SK-N-SH (cell line): ENCODE data around the gene TSGA10IP. TPM values are rescaled to one million over a fixed set of nuclear protein-coding genes. Genes with fewer than 3 reads are reported as not detected.

Experiments
- CTCF ChIA-PET: fragments of 300-600, 350-600 bp; formaldehyde crosslinking; extraction: SDS; loops from one replicate; lab custom pipeline; 2021; lab: Yijun Ruan, JAX
- POLR2A ChIA-PET: fragments of 350-600 bp; sonication (Branson Sonifier 250); formaldehyde crosslinking; extraction: SDS; loops from one replicate; lab custom pipeline; 2020; ENCODE audit warnings: antibody characterized with exemption, inconsistent platforms; lab: Yijun Ruan, JAX
- DNase-seq: peaks from one replicate; pipeline ENCODE4 v3.0.0; 2012
- H2AFZ ChIP-seq: fragments of 200-600 bp; sonication (generic); 2 replicates; pipeline ENCODE4 v1.8.1; 2016; ENCODE audit warnings: antibody characterized with exemption, mild to moderate bottlenecking, low read depth
- H3F3A ChIP-seq: fragments of 200-600 bp; sonication (generic); replicated peaks from 2 replicates; pipeline ENCODE3; 2016; ENCODE audit warnings: antibody characterized with exemption, mild to moderate bottlenecking; ENCODE audit not compliant: insufficient read depth
- H3K27ac ChIP-seq, 2 experiments: fragments of 200-500 bp in 1 of 2; fragments of 200-600 bp in 1 of 2; sonication (Bioruptor generic) in 1 of 2; sonication (generic), shearing (Covaris generic) in 1 of 2; 2 replicates each; pipeline versions ENCODE4 v1.5.1 to v1.6.1; 2014 to 2016; ENCODE audit warnings: low read depth in 2 of 2, inconsistent platforms in 1 of 2, low read length in 1 of 2, mild to moderate bottlenecking in 1 of 2, mixed read lengths in 1 of 2
- H3K27me3 ChIP-seq: fragments of 200-600 bp; sonication (generic), shearing (Covaris generic); 2 replicates; pipeline ENCODE4 v1.6.1; 2016; ENCODE audit warnings: mixed run types; ENCODE audit not compliant: insufficient read depth
- H3K36me3 ChIP-seq, 2 experiments: fragments of 200-500 bp in 1 of 2; fragments of 200-600 bp in 1 of 2; sonication (Bioruptor generic) in 1 of 2; sonication (generic) in 1 of 2; replicated peaks in 1 of 2; 2 replicates each; pipeline versions ENCODE3 to v1.5.1; 2014 to 2016; ENCODE audit warnings: low read length in 1 of 2, mild to moderate bottlenecking in 1 of 2; ENCODE audit not compliant: insufficient read depth in 2 of 2, control insufficient read depth in 1 of 2
- H3K4me1 ChIP-seq, 2 experiments: fragments of 200-500 bp in 1 of 2; fragments of 200-600 bp in 1 of 2; sonication (Bioruptor generic) in 1 of 2; sonication (generic), shearing (Covaris generic) in 1 of 2; 2 replicates each; pipeline versions ENCODE4 v1.5.1 to v1.6.1; 2014 to 2016; ENCODE audit warnings: low read depth in 1 of 2, low read length in 1 of 2, mixed run types in 1 of 2; ENCODE audit not compliant: insufficient read depth in 2 of 2, control insufficient read depth in 1 of 2
- H3K4me2 ChIP-seq: fragments of 200-600 bp; sonication (generic), shearing (Covaris generic); 2 replicates; pipeline ENCODE4 v1.6.1; 2017; ENCODE audit warnings: mixed run types
- H3K4me3 ChIP-seq, 2 experiments: fragments of 200-500 bp in 1 of 2; fragments of 200-600 bp in 1 of 2; sonication (Bioruptor generic) in 1 of 2; sonication (generic), shearing (Covaris generic) in 1 of 2; 2 replicates each; pipeline versions ENCODE4 v1.5.1 to v1.8.1; 2014 to 2016; ENCODE audit warnings: low read depth in 2 of 2, inconsistent platforms in 1 of 2, low read length in 1 of 2, mild to moderate bottlenecking in 1 of 2, mixed read lengths in 1 of 2, moderate library complexity in 1 of 2
- H3K79me2 ChIP-seq: fragments of 200-600 bp; sonication (generic); 2 replicates; pipeline ENCODE4 v1.8.1; 2017; ENCODE audit warnings: mild to moderate bottlenecking; ENCODE audit not compliant: insufficient read depth
- H3K9ac ChIP-seq: fragments of 200-600 bp; sonication (generic); 2 replicates; pipeline ENCODE4 v1.6.1; 2017; ENCODE audit warnings: mixed run types
- H3K9me2 ChIP-seq: fragments of 200-600 bp; sonication (generic); 2 replicates; pipeline ENCODE4 v1.6.1; 2017; ENCODE audit warnings: mixed run types
- H3K9me3 ChIP-seq: fragments of 200-600 bp; sonication (generic); 2 replicates; pipeline ENCODE4 v1.6.1; 2017; ENCODE audit warnings: mixed run types, mild to moderate bottlenecking, moderate library complexity
- H4K20me1 ChIP-seq: fragments of 200-600 bp; sonication (generic); 2 replicates; pipeline ENCODE4 v1.6.1; 2017; ENCODE audit warnings: mild to moderate bottlenecking, mixed run types; ENCODE audit not compliant: insufficient read depth
- ELF1 ChIP-seq: IDR thresholded peaks from 2 replicates; pipeline ENCODE4 v1.4.0; 2012
- EZH2phosphoT487 ChIP-seq: fragments of 200-600 bp; sonication (generic); IDR thresholded peaks from 2 replicates; pipeline ENCODE4 v1.6.1; 2017; ENCODE audit warnings: low read depth, mixed run types, mild to moderate bottlenecking, antibody characterized with exemption, moderate library complexity, borderline replicate concordance
- FOSL2 ChIP-seq: IDR thresholded peaks from 2 replicates; pipeline ENCODE4 v1.4.0; 2012; ENCODE audit warnings: low read depth, mild to moderate bottlenecking, moderate library complexity, borderline replicate concordance
- MXI1 ChIP-seq: IDR thresholded peaks from 2 replicates; pipeline ENCODE4 v1.6.1; 2012; ENCODE audit warnings: mild to moderate bottlenecking, low read depth, low read length, improper control_type of control experiment
- NFIC ChIP-seq: IDR thresholded peaks from 2 replicates; pipeline ENCODE4 v1.4.0; 2012; ENCODE audit warnings: borderline replicate concordance
- REST ChIP-seq: IDR thresholded peaks from 2 replicates; pipeline ENCODE4 v1.6.1; 2012; ENCODE audit warnings: mild to moderate bottlenecking, low read depth, low read length, moderate library complexity
- RFX5 ChIP-seq: IDR thresholded peaks from 2 replicates; pipeline ENCODE4 v1.6.1; 2012; ENCODE audit warnings: mild to moderate bottlenecking, improper control_type of control experiment, low read length
- YY1 ChIP-seq: IDR thresholded peaks from 2 replicates; pipeline ENCODE4 v1.4.0; 2012; ENCODE audit warnings: low read depth, mild to moderate bottlenecking
- WGBS: methylation state at CpG from one replicate; pipeline ENCODE4 v1.1.6; 2017; ENCODE audit warnings: low lambda C conversion rate; 5-methylcytosine and 5-hydroxymethylcytosine counted together
- polyA plus RNA-seq, 3 experiments: library from polyadenylated mRNA; depleted of rRNA; stranded (reverse); fragments of >200 nt; gene quantifications; 2 replicates each; pipeline ENCODE4 v1.2.3, GENCODE V29; 2012
- TF ChIP-seq, protein P1 (sequence below): IDR thresholded peaks from 2 replicates; pipeline ENCODE4 v1.4.0; 2012; ENCODE audit warnings: low read depth, borderline replicate concordance
- TF ChIP-seq, protein P2 (sequence below): IDR thresholded peaks from 2 replicates; pipeline ENCODE4 v1.4.0; 2012; ENCODE audit warnings: low read depth

The TSGA10IP gene
- polyA plus RNA-seq, 1 of the 3 experiments (the other 2 are of a cell fraction), result not detected

DNA sequence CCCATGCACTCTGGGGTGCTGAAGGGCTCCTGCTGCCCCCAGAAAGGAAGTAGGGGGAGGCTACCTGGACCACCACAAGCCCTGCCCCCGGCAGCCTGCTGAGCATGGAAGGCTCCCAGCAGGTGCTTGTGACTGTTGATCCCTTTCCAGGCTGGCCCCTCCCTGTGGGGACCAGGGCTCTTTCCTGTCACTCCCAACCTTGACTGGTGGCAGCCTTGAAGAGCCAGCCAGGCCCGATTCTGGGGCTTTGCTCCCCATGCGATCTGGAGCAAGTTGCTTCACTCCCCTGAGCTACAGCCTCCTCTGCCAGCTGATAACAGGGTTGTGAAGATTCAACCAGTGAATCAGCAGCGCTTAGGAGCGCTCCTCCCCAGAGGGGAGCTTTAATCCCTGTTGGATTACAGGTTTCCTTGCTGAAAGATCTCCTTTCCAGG lies 61.9 kb downstream of the TSGA10IP start (continued):
- TF ChIP-seq REST (no peak), NFIC (no peak), YY1 (no peak), FOSL2 (no peak)

DNA sequence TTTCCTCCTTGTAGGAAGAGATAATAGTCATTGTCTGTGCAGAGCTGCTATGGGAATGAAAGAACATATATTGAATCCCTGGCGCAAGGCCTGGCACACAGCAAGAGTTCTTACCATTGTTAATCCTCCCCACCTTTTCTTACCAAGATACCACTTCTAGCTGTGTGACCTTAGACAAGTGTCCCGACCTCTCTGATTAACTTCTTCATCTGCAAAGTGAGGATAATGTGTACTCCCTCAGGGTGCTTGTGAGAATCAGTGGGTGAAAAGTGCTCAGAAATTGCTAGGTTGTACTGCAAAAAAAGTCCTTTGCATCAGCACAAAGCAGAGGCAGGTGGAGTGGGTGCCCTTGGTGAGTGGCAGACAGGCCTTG lies 62.8 kb downstream of the TSGA10IP start:
- Histone ChIP-seq H3K27ac (no peak overlapping the region), H2AFZ (no peak overlapping the region), H3F3A (peaks cover 41% of the 10 kb centered on the region), H3K9ac (no peak overlapping the region), H3K4me3 (no peak overlapping the region)
- WGBS, result 82% methylated on average over 2 of the region's 2 CpGs
- TF ChIP-seq MXI1, result no peak
- no peak for TF ChIP-seq RFX5
- TF ChIP-seq EZH2phosphoT487, result no peak
- TF ChIP-seq, protein P1, sequence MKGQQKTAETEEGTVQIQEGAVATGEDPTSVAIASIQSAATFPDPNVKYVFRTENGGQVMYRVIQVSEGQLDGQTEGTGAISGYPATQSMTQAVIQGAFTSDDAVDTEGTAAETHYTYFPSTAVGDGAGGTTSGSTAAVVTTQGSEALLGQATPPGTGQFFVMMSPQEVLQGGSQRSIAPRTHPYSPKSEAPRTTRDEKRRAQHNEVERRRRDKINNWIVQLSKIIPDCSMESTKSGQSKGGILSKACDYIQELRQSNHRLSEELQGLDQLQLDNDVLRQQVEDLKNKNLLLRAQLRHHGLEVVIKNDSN, result no peak
- no peak for TF ChIP-seq ELF1
- TF ChIP-seq, protein P2, sequence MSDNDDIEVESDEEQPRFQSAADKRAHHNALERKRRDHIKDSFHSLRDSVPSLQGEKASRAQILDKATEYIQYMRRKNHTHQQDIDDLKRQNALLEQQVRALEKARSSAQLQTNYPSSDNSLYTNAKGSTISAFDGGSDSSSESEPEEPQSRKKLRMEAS, result no peak
- TF ChIP-seq, all 33 proteins: peak for 0
- DNase-seq, result no peak
- peaks cover 18% of the 10 kb centered on the region in 2 experiments for H3K36me3 ChIP-seq
- ChIA-PET CTCF (interaction anchor here (0.9 to 2.3 kb wide), 2 partner anchors 14 to 37 kb away, joined by 4 to 23 read pairs; no protein-coding TSS in a partner anchor), POLR2A (interaction anchor here (1.6 kb wide), 1 partner anchor 37 kb away, joined by 6 read pairs; no protein-coding TSS in a partner anchor)
- peaks cover 6 to 9% of the 10 kb centered on the region in 2 experiments; a peak in 2 of 4 replicates for H3K4me1 ChIP-seq
- H3K27me3 ChIP-seq, result no peaks in the 10 kb centered on the region
- no peak overlapping the region for H3K4me2 ChIP-seq
- H4K20me1 ChIP-seq, result no peaks in the 10 kb centered on the region
- H3K9me2 ChIP-seq, result no peaks in the 10 kb centered on the region
- H3K79me2 ChIP-seq, result peaks cover 24% of the 10 kb centered on the region
- H3K9me3 ChIP-seq, result no peaks in the 10 kb centered on the region
